K562 (cell line): ENCODE measurements around the gene SEPTIN8. TPM values are rescaled to one million over a fixed set of nuclear protein-coding genes. Genes with fewer than 3 reads are reported as not detected.
"Not testable (repeated sequence)": the region's sequence is repeated elsewhere in the genome, so short reads cannot be mapped to it uniquely, and the experiment has no call there.

Source experiments
- ATAC-seq: fragments of 200-7000 bp; cut with Tn5 transposase; 3 replicates; pipeline ENCODE4 v1.9.1; 2020; ENCODE audit warnings: moderate library complexity
- BruUV-seq: library from RNA; stranded (reverse); fragments of 400-500 nt; replicated peaks from 2 replicates; lab custom pipeline; 2021; lab: Mats Ljungman, UMichigan
- CTCF ChIA-PET: fragments of 300-600 bp; formaldehyde crosslinking; extraction: SDS; loops from one replicate; lab custom pipeline; 2021; ENCODE audit warnings: low intra/inter-chr PET ratio; lab: Yijun Ruan, JAX
- POLR2A ChIA-PET: fragments of 300-600, 350-650 bp; sonication (Branson Sonifier 250); formaldehyde crosslinking; extraction: SDS; loops from one replicate; lab custom pipeline; 2021; ENCODE audit warnings: antibody characterized with exemption, inconsistent platforms; lab: Yijun Ruan, JAX
- DNase-seq, 4 experiments: peaks; one replicate each; pipeline versions ENCODE4 v3.0.0 to v3.0.0-alpha.2; 2011 to 2018; ENCODE audit warnings: low spot score in 3 of 4, mixed read lengths in 3 of 4; ENCODE audit errors: extremely low read depth in 1 of 4
- FAIRE-seq: peaks from 2 replicates; lab custom pipeline; 2011; peaks lifted over from hg19 to GRCh38; lab: Jason Lieb, UNC
- H2AFZ ChIP-seq: 2 replicates; pipeline ENCODE4 v1.6.0; 2011; ENCODE audit warnings: low read depth, low read length, control low read depth, inconsistent platforms
- H3K27ac ChIP-seq: fragments of 200-600 bp; 3 replicates; pipeline ENCODE4 v1.8.0; 2011; ENCODE audit warnings: low read depth, mild to moderate bottlenecking, control low read depth, inconsistent platforms, low read length, moderate library complexity, mixed read lengths; ENCODE audit errors: extremely low read depth
- H3K27me3 ChIP-seq, 2 experiments: fragments of 300-600 bp in 1 of 2; 2 replicates in 1 of 2; 3 replicates in 1 of 2; pipeline versions ENCODE4 v1.6.0 to v1.8.0; 2011; ENCODE audit warnings: inconsistent platforms in 2 of 2, low read length in 2 of 2, mild to moderate bottlenecking in 1 of 2, mixed read lengths in 1 of 2, moderate library complexity in 1 of 2; ENCODE audit not compliant: control insufficient read depth in 2 of 2, insufficient read depth in 2 of 2
- H3K36me3 ChIP-seq: fragments of 300-600 bp; 3 replicates; pipeline ENCODE4 v1.8.0; 2011; ENCODE audit warnings: mild to moderate bottlenecking, low read length, inconsistent platforms; ENCODE audit not compliant: control insufficient read depth, insufficient read depth
- H3K4me1 ChIP-seq, 2 experiments: fragments of 200-600 bp in 1 of 2; replicated peaks in 1 of 2; 2 replicates in 1 of 2; 3 replicates in 1 of 2; pipeline versions ENCODE4 v1.5.1 to v1.8.0; 2011; ENCODE audit warnings: inconsistent platforms in 2 of 2, low read length in 2 of 2, mild to moderate bottlenecking in 1 of 2, mixed read lengths in 1 of 2, moderate library complexity in 1 of 2; ENCODE audit not compliant: control insufficient read depth in 2 of 2, insufficient read depth in 2 of 2
- H3K4me2 ChIP-seq: 2 replicates; pipeline ENCODE4 v1.6.1; 2011; ENCODE audit warnings: low read length, control low read depth, inconsistent platforms, mixed read lengths; ENCODE audit not compliant: insufficient read depth
- H3K4me3 ChIP-seq: fragments of 200-600 bp; sonication (generic), shearing (Covaris generic); 2 replicates; pipeline ENCODE4 v1.5.1; 2016; ENCODE audit warnings: control low read depth, inconsistent platforms
- H3K79me2 ChIP-seq: fragments of 200-600 bp; 3 replicates; pipeline ENCODE4 v1.8.0; 2011; ENCODE audit warnings: low read length, inconsistent platforms; ENCODE audit not compliant: control insufficient read depth, insufficient read depth
- H3K9ac ChIP-seq, 2 experiments: 2 replicates each; pipeline versions ENCODE4 v1.6.0 to v1.6.1; 2011; ENCODE audit warnings: low read depth in 2 of 2, low read length in 2 of 2, control low read depth in 1 of 2, inconsistent platforms in 1 of 2, mild to moderate bottlenecking in 1 of 2, mixed read lengths in 1 of 2; ENCODE audit not compliant: insufficient read depth in 1 of 2
- H3K9me1 ChIP-seq: one replicate; pipeline ENCODE4 v1.6.0; 2011; ENCODE audit warnings: inconsistent platforms, mild to moderate bottlenecking, low read length, moderate library complexity; ENCODE audit not compliant: control insufficient read depth, insufficient read depth
- H3K9me3 ChIP-seq: replicated peaks from 2 replicates; pipeline ENCODE4 v1.5.1; 2011; ENCODE audit warnings: low read depth, low read length, inconsistent platforms; ENCODE audit not compliant: control insufficient read depth, insufficient read depth
- H4K20me1 ChIP-seq: replicated peaks from 2 replicates; pipeline ENCODE4 v1.6.1; 2011; ENCODE audit warnings: low read length, inconsistent platforms, mixed read lengths; ENCODE audit not compliant: control insufficient read depth, insufficient read depth
- BHLHE40 ChIP-seq: IDR thresholded peaks from 2 replicates; pipeline ENCODE4 v1.6.1; 2011; ENCODE audit warnings: low read length, improper control_type of control experiment
- CHD2 ChIP-seq: IDR thresholded peaks from 2 replicates; pipeline ENCODE4 v1.6.1; 2011; ENCODE audit warnings: low read depth, low read length
- JUND ChIP-seq, 2 experiments: IDR thresholded peaks; 2 replicates in 1 of 2; 3 replicates in 1 of 2; pipeline ENCODE4 v1.6.1; 2011; ENCODE audit warnings: borderline replicate concordance in 2 of 2, low read depth in 2 of 2, low read length in 2 of 2, improper control_type of control experiment in 1 of 2, missing biosample characterization in 1 of 2, missing genetic modification characterization in 1 of 2, missing genetic modification reagents in 1 of 2
- MTA2 ChIP-seq: fragments of 450-650 bp; IDR thresholded peaks from 2 replicates; pipeline ENCODE4 v1.6.1; 2016; ENCODE audit warnings: low read depth
- MYNN ChIP-seq, 2 experiments: sonication (generic); formaldehyde crosslinking in 1 of 2; IDR thresholded peaks; 2 replicates each; pipeline versions ENCODE4 v1.5.0 to v1.6.1; 2016 to 2020; ENCODE audit warnings: antibody characterized with exemption in 1 of 2, missing genetic modification reagents in 1 of 2
- NCOA6 ChIP-seq: fragments of 450-650 bp; IDR thresholded peaks from 2 replicates; pipeline ENCODE4 v1.6.1; 2017; ENCODE audit warnings: mild to moderate bottlenecking
- RBM22 ChIP-seq: fragments of 200-400 bp; formaldehyde crosslinking; IDR thresholded peaks from 2 replicates; pipeline ENCODE4 v1.6.1; 2018; ENCODE audit warnings: low read length, low read depth; ENCODE audit not compliant: poor library complexity, severe bottlenecking
- RCOR1 ChIP-seq, 2 experiments: IDR thresholded peaks; 2 replicates each; pipeline ENCODE4 v1.6.1; 2012; ENCODE audit warnings: low read depth in 2 of 2, low read length in 2 of 2, borderline replicate concordance in 1 of 2, improper control_type of control experiment in 1 of 2
- SMC3 ChIP-seq: conservative IDR thresholded peaks from 2 replicates; pipeline ENCODE4 v1.6.1; 2011; ENCODE audit warnings: low read depth, low read length, improper control_type of control experiment; ENCODE audit not compliant: insufficient read depth
- WGBS: fragments of 100-300 bp; shearing (Covaris generic); methylation state at CpG from one replicate; pipeline ENCODE4 v1.1.6; 2016; ENCODE audit warnings: low coverage, mixed read lengths; ENCODE audit not compliant: insufficient coverage; ENCODE audit errors: missing lambda C conversion rate; 5-methylcytosine and 5-hydroxymethylcytosine counted together
- in situ Hi-C: fragments of 300-500 bp; cut with MboI; formaldehyde crosslinking; loops from 4 replicates; pipeline ENCODE4 v1.15.0; 2018; ENCODE audit warnings: inconsistent platforms, mixed read lengths
- intact Hi-C: fragments of 100-400 bp; cut with micrococcal nuclease; formaldehyde crosslinking; loops from 2 replicates; pipeline ENCODE4 v1.14.2; 2022
- polyA plus RNA-seq, 8 experiments: library from polyadenylated mRNA; depleted of rRNA in 4 of 8; stranded (reverse) in 5 of 8; unstranded in 3 of 8; fragments of >200 nt; fragmentation: Nextera tagmentation in 2 of 8; fragmentation: Illumina TruSeq in 1 of 8; extraction: Ambion mirVana in 2 of 8; extraction: Trizol in 1 of 8; gene quantifications; 2 replicates each; pipeline versions ENCODE4 v1.2.1 to v1.2.3, GENCODE V29; 2011 to 2014; ENCODE audit warnings: inconsistent platforms in 1 of 8, missing spikeins in 1 of 8
- total RNA-seq, 7 experiments: library from RNA; depleted of rRNA in 6 of 7; stranded (reverse); fragments of >200 nt in 6 of 7; fragmentation: Illumina TruSeq in 2 of 7; extraction: Trizol in 2 of 7; gene quantifications; 2 replicates each; pipeline versions ENCODE4 v1.2.1 to v1.2.3, GENCODE V29; 2011 to 2021; ENCODE audit warnings: low replicate concordance in 1 of 7
- TF ChIP-seq, protein P1 (sequence below), 3 experiments: IDR thresholded peaks in 2 of 3; conservative IDR thresholded peaks in 1 of 3; 2 replicates each; pipeline ENCODE4 v1.5.1; 2011 to 2012; ENCODE audit warnings: low read length in 3 of 3, mild to moderate bottlenecking in 3 of 3, control low read depth in 2 of 3, improper control_type of control experiment in 1 of 3, inconsistent platforms in 1 of 3, low read depth in 1 of 3, mixed read lengths in 1 of 3, moderate library complexity in 1 of 3; ENCODE audit not compliant: insufficient read depth in 2 of 3
- TF ChIP-seq, protein P2 (sequence below): fragments of 200-400 bp; formaldehyde crosslinking; IDR thresholded peaks from 2 replicates; pipeline ENCODE4 v1.6.1; 2017; ENCODE audit warnings: mild to moderate bottlenecking, low read depth, low read length, moderate library complexity
- TF ChIP-seq, protein P3 (sequence below): fragments of 200-800 bp; sonication (Bioruptor generic); IDR thresholded peaks from 2 replicates; pipeline ENCODE4 v1.6.1; 2017; ENCODE audit warnings: missing genetic modification characterization, missing compliant biosample characterization

SEPTIN8 gene
- total and polyA plus RNA-seq, 9 of the 15 experiments (the other 6 are each of a cell fraction or from before 2014, with no cell fraction given): 19.3 to 142 (median 101) TPM

DNA sequence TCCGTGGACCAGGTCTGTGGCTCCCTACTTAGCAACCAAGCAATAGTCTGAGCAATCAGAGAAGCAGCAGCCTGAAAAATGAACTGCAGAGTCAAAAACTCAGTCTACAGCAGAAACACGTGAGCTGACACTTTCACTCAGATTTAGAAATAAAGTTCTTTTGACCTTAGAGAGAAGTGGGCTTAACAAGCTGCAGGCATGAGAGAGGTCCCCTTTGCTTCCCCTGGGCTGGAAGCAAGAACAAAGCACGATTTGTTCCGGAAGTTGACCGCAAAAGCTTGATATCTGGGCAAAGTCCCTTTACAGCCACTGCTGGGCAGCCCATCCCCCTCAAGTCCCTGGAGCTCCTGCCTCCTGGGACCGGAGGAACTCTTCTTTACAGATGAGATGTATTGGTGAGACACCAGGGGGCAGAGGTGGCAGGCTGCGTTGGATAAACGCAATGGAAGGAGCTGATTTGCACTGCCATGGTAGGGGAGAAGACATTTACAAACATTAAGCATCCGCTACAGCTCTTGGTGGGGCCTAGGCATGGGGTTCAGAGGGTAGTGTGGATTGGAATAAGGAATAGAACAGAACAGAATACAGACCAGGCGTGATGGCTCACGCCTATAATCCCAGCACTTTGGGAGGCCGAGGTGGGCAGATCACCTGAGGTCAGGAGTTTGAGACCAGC is 30.3 kb upstream of the SEPTIN8 start (continued):
- TF ChIP-seq NCOA6: no peak
- TF ChIP-seq CHD2: 0 out of 2 replicates have a peak, but pooled peaks have one; percentile 33
- TF ChIP-seq, protein P1, sequence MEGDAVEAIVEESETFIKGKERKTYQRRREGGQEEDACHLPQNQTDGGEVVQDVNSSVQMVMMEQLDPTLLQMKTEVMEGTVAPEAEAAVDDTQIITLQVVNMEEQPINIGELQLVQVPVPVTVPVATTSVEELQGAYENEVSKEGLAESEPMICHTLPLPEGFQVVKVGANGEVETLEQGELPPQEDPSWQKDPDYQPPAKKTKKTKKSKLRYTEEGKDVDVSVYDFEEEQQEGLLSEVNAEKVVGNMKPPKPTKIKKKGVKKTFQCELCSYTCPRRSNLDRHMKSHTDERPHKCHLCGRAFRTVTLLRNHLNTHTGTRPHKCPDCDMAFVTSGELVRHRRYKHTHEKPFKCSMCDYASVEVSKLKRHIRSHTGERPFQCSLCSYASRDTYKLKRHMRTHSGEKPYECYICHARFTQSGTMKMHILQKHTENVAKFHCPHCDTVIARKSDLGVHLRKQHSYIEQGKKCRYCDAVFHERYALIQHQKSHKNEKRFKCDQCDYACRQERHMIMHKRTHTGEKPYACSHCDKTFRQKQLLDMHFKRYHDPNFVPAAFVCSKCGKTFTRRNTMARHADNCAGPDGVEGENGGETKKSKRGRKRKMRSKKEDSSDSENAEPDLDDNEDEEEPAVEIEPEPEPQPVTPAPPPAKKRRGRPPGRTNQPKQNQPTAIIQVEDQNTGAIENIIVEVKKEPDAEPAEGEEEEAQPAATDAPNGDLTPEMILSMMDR (IDR thresholded peaks at IDR 0.05 in 2 of 3, conservative IDR thresholded peaks at IDR 0.05 in 1 of 3; ENCODE audit: insufficient read depth in 2 of 3, low read depth in 1 of 3, low read length in 3 of 3): peak; percentile 41 to 61 (median 53); a peak in 5 of 6 replicates
- no peak for TF ChIP-seq RBM22
- TF ChIP-seq, protein P2, sequence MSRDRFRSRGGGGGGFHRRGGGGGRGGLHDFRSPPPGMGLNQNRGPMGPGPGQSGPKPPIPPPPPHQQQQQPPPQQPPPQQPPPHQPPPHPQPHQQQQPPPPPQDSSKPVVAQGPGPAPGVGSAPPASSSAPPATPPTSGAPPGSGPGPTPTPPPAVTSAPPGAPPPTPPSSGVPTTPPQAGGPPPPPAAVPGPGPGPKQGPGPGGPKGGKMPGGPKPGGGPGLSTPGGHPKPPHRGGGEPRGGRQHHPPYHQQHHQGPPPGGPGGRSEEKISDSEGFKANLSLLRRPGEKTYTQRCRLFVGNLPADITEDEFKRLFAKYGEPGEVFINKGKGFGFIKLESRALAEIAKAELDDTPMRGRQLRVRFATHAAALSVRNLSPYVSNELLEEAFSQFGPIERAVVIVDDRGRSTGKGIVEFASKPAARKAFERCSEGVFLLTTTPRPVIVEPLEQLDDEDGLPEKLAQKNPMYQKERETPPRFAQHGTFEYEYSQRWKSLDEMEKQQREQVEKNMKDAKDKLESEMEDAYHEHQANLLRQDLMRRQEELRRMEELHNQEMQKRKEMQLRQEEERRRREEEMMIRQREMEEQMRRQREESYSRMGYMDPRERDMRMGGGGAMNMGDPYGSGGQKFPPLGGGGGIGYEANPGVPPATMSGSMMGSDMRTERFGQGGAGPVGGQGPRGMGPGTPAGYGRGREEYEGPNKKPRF: no peak
- no peak for TF ChIP-seq MTA2
- TF ChIP-seq BHLHE40: 0 out of 2 replicates have a peak, but pooled peaks have one; percentile 13
- TF ChIP-seq RCOR1 (IDR thresholded peaks at IDR 0.05; ENCODE audit: borderline replicate concordance in 1 of 2, low read depth in 2 of 2, low read length in 2 of 2): peak in 1 of 2 experiments; percentile 52; a peak in 2 of 4 replicates
- TF ChIP-seq SMC3: 0 out of 2 replicates have a peak, but pooled peaks have one; percentile 24
- peak; percentile 44; the same call in 1 of the 2 replicates for TF ChIP-seq JUND (IDR thresholded peaks at IDR 0.05; ENCODE audit: borderline replicate concordance, low read depth, low read length)
- no peak for TF ChIP-seq JUND (tag; IDR thresholded peaks at IDR 0.05; ENCODE audit: borderline replicate concordance, low read depth, low read length)
- TF ChIP-seq, protein P3, sequence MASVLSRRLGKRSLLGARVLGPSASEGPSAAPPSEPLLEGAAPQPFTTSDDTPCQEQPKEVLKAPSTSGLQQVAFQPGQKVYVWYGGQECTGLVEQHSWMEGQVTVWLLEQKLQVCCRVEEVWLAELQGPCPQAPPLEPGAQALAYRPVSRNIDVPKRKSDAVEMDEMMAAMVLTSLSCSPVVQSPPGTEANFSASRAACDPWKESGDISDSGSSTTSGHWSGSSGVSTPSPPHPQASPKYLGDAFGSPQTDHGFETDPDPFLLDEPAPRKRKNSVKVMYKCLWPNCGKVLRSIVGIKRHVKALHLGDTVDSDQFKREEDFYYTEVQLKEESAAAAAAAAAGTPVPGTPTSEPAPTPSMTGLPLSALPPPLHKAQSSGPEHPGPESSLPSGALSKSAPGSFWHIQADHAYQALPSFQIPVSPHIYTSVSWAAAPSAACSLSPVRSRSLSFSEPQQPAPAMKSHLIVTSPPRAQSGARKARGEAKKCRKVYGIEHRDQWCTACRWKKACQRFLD: 0 out of 2 replicates have a peak, but pooled peaks have one; percentile 28
- 0 out of 2 replicates have a peak, but pooled peaks have one; percentile 28 for TF ChIP-seq MYNN (IDR thresholded peaks at IDR 0.05)
- no peak for TF ChIP-seq MYNN (CRISPR knock-in tag; IDR thresholded peaks at IDR 0.05)

DNA sequence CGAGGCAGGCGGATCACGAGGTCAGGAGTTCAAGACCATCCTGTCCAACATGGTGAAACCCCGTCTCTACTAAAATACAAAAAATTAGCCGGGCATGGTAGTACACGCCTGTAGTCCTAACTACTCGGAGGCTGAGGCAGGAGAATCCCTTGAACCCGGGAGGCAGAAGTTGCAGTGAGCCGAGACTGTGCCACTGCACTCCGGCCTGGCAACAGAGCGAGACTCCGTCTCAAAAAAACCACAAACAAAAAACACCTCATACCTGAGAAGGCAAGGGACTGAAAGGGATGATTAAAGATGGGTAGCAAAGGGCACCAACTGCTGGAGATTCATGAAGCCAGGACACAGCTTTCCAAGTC is 29.7 kb upstream of the SEPTIN8 start:
- H3K9me1 ChIP-seq, H3K79me2 ChIP-seq, ATAC-seq, BruUV-seq, FAIRE-seq, H3K27ac ChIP-seq, H3K9me3 ChIP-seq, H3K4me1 ChIP-seq, H3K36me3 ChIP-seq, in situ Hi-C loops, CTCF ChIA-PET, H3K27me3 ChIP-seq, DNase-seq, H3K4me3 ChIP-seq, H4K20me1 ChIP-seq: not testable (repeated sequence)
- 88% methylated on average over 12 of the region's 12 CpGs for WGBS
- Histone ChIP-seq H3K4me2 (0 out of 2 replicates have a peak overlapping the region, but pooled peaks have one; percentile 9), H3K9ac (peak overlapping the region; percentile 4 to 70; a peak in 1 of 4 replicates), H2AFZ (peak overlapping the region; percentile 62)
- intact Hi-C loops: loop anchor here (2.0 kb wide), 2 partner anchors 32 to 60 kb away; partner anchors contain the start of genes GDF9 and UQCRQ
- POLR2A ChIA-PET: interaction anchor here (0.8 to 1.9 kb wide), 8 partner anchors 9 to 57 kb away, joined by 3 to 9 read pairs (median 4); no protein-coding TSS in a partner anchor
